ENCODE data around the gene TEX51.

DNA sequence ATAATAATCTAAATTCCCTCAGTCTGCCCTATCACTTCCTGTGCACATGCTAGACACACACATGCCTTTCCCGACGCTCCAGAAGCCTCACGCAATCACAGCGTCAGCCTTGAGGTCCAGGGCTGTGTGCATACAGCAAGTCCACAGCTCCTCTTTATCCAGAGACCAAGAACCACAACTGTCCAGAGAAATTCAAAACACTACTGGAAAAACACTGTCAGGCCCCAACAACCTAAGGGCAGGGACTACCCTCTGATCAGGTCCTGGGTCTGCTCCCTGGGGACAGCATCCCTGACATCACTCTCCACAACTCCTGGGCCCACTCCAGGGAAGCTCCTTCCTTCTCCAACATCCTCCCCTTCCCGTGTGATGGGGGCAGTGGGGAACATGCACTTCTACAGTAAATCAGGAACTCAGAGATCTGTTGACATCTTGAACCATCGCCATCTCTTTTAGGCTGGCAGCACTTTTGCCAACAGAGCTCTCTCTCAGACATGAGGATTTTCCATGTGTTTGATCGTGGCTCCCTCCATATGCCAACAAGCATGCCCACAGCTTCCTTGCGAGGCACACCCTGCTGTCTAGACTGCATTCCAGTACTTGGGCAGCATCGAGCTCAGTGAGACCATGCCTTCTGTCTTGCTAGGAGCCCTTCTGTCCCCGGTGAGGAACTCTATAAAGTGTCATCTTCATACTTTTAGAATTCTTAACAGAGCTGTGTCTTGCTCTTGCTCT lies 15.4 kb downstream of the TEX51 start:
- TF ChIP-seq, protein P1, sequence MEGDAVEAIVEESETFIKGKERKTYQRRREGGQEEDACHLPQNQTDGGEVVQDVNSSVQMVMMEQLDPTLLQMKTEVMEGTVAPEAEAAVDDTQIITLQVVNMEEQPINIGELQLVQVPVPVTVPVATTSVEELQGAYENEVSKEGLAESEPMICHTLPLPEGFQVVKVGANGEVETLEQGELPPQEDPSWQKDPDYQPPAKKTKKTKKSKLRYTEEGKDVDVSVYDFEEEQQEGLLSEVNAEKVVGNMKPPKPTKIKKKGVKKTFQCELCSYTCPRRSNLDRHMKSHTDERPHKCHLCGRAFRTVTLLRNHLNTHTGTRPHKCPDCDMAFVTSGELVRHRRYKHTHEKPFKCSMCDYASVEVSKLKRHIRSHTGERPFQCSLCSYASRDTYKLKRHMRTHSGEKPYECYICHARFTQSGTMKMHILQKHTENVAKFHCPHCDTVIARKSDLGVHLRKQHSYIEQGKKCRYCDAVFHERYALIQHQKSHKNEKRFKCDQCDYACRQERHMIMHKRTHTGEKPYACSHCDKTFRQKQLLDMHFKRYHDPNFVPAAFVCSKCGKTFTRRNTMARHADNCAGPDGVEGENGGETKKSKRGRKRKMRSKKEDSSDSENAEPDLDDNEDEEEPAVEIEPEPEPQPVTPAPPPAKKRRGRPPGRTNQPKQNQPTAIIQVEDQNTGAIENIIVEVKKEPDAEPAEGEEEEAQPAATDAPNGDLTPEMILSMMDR (IDR thresholded peaks at IDR 0.05), result no peak
- no peak for TF ChIP-seq POLR2AphosphoS5 (IDR thresholded peaks at IDR 0.05)
- no peak for TF ChIP-seq POLR2A (IDR thresholded peaks at IDR 0.05)
